ENCODE results near the gene LRRC32. TPM values are rescaled to one million over a fixed set of nuclear protein-coding genes. Genes with fewer than 3 reads are reported as not detected.

The LRRC32 gene
- total RNA-seq, 1 donor from 2014 or later = 192 TPM

DNA sequence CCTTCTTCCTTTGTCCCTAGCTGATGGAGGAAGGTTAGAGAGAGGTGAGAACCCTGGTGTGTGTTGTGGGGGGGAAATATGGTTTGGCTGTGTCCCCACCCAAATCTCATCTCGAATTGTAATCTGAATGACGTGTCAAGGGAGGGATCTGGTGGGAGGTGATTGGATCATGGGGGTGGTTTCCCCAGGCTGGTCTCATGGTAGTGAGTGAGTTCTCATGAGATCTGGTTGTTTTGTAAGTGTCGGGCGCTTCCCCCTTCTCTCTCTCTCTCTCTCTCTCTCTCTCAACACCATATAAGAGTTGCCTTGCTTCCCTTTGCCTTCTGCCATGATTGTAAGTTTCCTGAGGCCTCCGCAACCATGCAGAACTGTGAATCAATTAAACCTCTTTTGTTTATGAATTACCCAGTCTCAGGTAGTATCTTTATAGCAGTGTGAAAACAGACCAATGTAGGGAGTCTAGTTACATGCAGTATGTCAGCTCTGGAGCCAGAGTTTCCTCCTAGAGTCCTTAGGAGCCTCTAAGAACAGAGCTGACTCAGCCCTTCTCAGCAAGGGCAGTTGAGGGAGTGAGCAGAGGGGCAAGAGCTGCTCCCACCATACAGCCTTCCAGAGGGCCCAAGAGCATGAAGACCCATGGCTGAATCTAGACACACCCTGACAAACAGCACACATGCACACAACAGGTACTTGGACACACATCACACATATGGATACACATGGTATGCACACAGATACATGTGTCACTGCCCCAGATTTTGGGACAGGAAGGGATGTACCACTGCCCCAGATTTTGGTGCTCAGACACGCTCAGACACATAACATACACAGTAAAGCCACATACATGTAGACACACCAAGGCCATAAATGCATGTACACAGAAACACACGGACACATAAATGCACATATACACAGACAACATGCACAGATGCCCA is 12.9 kb upstream of the LRRC32 start:
- no peak for ATAC-seq
- intact Hi-C loops (cut with DNase I) = no loop called here

DNA sequence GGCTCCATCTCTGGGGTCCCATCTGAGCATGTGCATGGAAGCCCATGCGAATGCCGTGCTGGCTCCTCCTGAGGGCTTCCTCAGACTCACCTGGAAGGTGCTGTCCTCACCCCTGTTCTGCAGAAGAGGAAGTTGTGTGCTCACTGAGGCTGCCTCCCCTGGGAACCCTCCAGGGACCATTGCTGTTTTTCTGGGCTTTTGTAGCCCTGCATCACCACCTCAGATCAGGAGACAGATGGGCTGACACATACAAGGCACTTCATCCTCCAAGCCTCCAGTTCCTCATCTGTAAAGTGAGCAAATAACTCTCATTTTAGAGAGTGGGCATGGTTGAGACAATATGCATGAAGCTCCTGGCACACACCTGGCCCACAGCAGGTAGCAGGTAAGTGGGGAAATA is 12.1 kb upstream of the LRRC32 start:
- no peak for DNase-seq (ENCODE audit: low spot score)
- no peak for ATAC-seq
- intact Hi-C loops (cut with DNase I) = no loop called here

More for the DNA sequence above, 12.9 kb upstream of the LRRC32 start:
- DNase-seq (ENCODE audit: low spot score) = no peak

DNA sequence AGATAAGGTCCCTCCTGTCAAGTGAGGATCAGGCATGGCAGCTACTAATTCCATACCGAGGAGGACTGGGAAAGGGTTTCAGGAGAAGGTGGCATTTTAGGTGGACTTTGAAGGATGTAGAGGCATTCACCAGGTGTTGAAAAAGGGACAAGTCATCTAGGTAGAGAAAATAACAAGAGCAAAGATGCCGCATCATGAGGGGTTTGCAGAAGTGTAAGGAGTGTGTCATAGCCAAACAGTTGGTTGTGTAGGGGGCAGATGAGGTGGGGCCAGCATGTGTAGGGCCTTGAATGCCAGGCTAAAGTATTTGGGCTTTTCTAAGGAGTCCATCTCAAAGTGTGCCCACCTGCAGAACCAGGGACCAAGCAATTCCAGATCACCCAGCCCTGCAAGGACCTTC is 11.6 kb upstream of the LRRC32 start:
- intact Hi-C loops (cut with DNase I) = no loop called here
- ATAC-seq (no peak), DNase-seq (ENCODE audit: low spot score) (no peak)

DNA sequence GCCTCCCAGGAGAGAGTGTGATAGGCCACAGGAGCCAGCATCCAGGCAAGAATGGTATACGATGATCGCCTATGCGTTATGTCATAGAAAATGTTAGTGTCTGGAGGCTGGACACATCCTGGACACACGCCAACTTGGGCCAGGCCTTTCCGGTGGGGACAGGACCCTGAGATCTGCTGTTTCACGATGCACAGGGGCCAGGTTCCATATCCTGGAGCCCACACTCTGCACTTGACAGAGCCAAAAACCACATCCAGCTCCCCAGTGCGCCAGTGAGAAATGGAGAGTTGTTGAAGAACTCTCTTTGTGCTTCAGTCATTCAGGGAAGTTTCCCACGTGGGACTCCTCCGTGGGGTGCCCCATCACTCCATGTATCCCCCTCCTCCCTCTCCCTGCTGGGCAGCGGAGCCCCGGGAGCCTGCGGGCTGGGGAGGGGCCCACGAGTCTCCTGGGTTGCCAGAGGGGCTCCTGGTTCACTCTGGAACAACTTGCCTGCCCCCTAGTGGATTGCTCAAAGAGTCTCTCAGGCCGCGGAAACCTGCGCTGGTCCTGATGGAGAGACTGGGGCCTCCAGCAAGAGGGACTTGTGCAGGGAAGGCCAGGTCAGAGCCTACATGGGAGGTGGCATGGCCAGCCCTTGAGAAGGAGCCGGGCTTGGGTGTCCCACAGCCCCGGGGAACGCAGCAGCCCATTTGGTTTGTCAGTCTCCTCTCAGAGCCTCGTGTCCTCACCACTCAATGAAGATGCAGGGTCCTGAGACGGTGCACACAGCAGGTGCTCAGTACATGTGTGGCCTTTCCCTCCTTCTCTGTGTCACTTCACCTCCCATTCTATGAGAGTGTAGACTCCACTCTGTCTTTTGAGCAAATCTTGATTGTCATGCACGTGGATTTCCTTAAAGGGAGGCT is 10.2 kb upstream of the LRRC32 start:
- DNase-seq (ENCODE audit: low spot score) = peak; percentile 84
- intact Hi-C loops (cut with DNase I) = no loop called here
- ATAC-seq = peak; percentile 85

DNA sequence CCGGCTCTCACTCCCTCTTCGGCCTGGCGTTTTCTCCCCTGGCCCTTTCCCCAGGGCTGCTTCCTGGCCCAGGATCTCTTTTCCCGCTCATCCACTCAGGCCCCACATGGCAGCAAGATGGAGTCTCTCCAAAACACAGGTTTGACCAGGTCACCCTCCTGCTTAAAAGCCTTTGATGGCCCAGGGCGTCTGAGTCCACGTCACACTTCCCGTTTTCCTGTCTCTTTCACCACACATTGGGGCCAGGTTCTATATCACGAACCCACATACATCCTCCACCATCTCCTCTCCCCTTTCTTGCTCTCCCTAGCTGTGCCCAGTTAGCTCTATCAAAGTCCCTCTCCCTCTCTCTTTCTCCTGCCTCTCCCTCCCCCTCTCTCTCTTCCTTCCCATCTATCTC is 7.8 kb upstream of the LRRC32 start:
- no peak for ATAC-seq
- no peak for DNase-seq (ENCODE audit: low spot score)
- intact Hi-C loops (cut with DNase I) = loop anchor here (10.0 kb wide), 1 partner anchor 124 kb away; no protein-coding TSS in a partner anchor

DNA sequence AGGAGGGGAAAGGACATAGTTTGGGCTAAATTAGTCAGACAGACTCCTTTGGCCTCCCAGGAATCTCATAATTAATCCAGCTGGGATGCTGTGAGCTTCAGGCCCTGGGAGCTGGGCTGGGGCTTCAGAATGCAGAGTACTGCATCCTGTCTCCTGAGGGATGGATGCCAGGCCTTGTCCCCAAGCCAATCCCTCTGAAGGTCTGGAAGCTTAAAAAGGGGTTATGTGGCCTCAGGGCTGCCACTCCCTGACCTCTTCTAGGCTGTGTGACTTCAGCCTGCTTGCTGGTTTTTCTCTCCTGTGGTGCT is 6.9 kb upstream of the LRRC32 start:
- no peak for DNase-seq (ENCODE audit: low spot score)
- no peak for ATAC-seq
- intact Hi-C loops (cut with DNase I) = loop anchor here (10.0 kb wide), 1 partner anchor 123 kb away; no protein-coding TSS in a partner anchor

DNA sequence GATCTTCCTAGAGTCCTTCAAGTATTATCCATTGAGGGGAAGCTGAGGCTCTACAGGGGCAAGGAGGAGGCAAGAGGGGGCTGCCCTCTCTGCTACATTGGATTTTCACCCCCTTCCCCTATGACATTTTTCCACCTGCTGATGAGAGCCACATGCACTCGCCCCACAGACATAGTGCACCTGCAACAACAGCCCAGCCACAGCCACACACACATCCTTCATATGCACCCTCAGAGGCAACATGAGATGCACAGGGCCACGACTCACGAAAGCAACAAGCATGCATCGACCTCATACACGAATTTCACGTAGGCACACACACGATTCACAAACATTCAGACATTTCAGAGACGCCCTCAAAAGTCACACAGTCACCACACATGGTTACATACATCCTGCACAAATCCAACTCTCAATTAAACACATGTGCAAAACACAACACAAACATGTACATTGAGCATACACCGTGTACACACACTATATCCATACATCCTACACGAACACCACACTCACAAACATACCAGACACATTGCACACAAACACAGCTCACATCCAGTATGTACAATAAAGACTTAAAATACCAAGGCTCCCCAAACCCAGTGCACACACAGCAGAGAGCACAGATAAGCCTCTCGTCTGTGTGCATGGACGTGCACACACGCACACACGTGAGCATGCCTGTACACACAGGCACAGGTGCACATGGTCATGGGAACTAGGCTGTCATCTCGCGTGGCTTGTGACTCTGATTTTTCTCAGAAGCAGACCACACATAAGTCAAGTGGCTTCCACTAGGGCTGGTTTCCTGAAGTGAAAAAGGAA is 6.3 kb upstream of the LRRC32 start:
- ATAC-seq (no peak), DNase-seq (ENCODE audit: low spot score) (no peak)
- intact Hi-C loops (cut with DNase I) = loop anchor here (10.0 kb wide), 1 partner anchor 122 kb away; no protein-coding TSS in a partner anchor

DNA sequence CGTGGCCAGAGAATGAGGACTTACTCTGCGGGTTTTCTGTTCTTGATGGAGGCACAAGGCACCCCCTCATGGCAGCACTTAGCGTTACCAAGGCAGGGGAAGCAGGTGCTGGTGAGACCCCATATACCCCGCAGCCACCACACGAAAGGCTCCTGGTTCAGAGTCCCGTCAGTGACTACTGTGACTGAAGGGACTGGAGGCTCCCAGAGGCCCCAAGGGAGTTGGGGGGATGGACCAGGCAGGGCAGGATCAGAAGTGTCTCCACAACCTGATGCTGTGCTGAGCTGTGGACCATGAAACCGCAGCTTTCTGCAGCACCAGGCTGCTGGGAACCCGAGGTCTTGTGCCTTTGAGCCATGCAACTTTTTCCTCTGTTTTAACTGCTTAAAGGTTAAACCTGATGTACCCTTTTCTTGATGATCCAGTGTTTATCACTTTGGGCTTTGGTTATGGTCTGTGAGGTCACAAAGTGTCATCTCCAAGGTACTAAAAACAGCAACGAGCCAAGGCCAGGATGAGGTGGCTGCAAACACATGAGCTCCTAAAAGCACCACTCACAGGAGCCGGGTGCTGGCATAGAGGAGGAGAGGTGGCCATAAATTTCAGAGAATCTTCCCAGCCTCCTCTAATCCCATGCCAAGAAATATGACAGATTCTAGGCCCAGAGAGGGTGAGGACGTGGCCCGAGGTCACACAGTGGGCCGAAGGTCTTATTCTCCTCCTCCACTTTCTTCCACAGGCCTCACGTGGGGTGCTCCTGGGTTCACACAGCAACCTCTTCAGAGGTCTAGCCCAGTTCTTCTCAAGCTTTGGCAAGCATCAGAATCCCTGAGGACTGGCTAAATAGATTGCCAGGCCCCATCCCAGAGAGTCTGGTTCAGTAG is 4.2 kb upstream of the LRRC32 start:
- peak; percentile 35 for ATAC-seq
- DNase-seq (ENCODE audit: low spot score) = no peak
- intact Hi-C loops (cut with DNase I) = loop anchor here (10.0 kb wide), 1 partner anchor 120 kb away; no protein-coding TSS in a partner anchor

DNA sequence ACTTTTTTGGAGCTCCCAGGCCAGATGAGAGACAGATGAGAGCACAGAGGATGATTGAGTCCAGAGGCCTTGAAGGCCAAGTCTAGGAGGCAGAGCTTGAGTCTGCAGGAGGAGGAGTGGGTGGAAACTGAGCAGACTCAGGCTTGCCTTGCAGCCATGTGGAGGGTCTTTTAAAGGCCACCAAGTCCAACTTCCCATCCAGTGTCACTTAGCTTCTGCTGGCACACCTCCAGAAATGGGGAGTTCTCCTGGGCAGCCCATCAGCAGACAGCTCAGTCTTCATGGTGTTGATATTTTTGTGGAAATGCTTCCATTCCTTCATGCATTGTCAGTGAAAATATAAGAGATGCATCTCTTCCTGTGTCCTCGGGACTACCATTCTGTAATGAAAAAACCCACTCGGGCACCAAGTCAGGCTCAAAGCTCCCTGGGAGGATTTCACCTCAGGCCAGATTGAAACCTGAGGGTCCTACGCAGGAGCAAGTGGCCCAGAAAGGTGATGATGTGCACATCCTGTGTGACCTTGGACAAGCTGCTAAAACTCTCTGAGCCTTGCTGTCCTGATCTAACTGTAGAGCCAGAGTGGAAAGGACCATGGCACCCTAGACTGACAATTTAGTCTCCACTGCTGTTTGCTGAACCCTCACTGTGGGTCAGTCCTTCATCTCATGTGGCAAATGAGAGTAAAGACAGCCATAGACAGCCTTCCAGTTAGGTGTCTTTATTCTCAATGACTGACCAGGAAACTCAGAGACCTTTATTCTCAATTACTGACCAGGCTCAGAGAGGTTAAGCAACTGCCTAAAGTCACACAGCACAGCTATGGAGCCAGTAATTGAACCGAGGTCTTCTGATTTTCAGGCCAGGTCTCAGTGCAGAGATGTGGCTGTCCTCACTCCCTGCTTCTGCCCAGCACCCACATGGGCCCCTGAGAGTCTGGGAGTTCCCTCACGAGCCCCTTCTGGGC is 2.9 kb upstream of the LRRC32 start:
- no peak for DNase-seq (ENCODE audit: low spot score)
- intact Hi-C loops (cut with DNase I) = loop anchor here (10.0 kb wide), 1 partner anchor 119 kb away; no protein-coding TSS in a partner anchor

DNA sequence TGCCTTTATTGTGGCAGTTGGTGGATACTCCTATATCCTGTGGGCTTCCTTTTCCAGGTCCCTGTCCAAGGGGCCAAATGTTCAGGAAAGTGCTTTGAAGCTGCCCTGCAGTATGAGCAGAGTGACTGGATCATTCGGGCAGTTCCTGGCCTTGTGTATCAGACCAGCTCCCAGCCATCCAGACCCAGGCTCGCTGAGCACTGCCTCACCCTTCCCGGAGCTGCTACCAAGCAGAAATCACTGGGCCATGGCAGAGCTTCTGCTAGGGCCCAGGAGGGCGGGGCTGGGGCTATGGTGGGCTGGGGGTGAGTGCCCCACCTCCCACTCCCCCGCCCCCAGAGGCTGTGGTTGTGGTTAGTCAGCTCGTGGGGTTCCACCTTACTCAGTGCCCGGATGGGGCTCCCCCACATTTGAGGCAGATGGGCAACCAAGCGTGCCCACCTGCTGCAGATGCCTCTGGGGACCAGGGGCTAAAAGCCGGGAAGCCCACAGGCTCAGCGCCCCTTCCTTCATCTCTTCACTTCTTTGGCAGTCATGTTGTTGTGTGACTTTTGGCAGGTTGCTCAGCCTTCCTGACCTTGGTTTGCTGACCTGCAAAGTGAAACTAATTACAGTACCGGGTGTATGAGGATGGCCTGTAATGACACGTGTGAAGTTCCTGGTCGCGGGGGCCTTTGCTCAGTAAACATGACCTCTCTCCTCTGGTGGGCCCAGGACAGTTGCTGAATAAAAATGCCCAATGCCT is 2.1 kb upstream of the LRRC32 start:
- ATAC-seq (peak; percentile 10), DNase-seq (ENCODE audit: low spot score) (peak; percentile 60)
- intact Hi-C loops (cut with DNase I) = loop anchor here (10.0 kb wide), 1 partner anchor 118 kb away; no protein-coding TSS in a partner anchor

More for the DNA sequence above, 2.9 kb upstream of the LRRC32 start:
- no peak for ATAC-seq

DNA sequence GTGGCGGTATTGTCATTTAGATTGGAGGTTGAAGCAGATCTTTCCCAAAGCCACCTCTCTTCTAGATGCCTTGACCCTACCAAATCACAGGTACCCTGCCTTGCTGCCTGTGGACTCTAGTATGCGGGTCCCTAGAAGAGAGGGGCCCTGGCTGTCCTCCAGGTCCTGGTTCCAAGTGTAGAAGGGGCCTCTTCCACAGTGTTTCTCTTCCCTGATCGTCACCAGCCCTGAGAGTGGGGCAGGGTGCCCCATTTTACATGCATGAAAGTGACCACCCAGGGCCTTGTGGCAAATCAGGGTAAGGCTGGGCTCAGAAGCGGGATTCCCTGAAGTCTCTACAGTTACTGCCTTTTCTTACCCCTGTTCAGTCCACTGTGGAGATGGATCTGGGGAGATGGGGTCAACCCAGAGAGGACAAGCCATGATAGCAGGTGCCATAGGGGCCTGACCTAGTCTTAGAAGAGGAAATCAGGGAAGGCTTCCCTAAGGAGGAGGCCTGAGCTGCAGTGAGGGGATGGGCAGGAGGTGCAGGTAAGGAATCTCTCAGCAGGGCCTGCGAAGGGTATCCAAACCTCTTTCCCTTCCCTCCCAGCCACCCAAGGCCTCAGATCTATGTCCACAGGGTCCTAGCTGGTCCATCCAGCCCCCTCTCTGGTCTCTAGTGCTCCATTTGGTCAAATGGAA is 1.2 kb upstream of the LRRC32 start:
- DNase-seq (ENCODE audit: low spot score) (no peak), ATAC-seq (no peak)
- intact Hi-C loops (cut with DNase I) = loop anchor here (10.0 kb wide), 1 partner anchor 117 kb away; no protein-coding TSS in a partner anchor

DNA sequence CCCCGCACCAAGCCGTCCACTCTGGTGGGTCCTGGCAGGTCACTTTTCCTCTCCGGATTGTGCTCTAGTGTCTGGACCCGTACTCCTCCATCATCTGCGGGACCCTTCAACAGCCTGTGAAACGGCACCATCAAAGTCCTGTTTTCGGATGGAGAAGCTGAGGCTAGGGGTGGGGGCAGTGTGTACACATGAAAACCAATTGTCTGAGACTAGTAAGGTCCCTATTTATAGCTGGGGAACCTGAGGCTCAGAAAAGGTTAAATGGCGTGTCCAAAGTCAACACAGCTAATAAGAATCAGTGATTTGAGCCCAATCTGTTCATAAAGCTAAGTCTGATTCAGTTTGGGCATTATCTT is 668 bp upstream of the LRRC32 start:
- DNase-seq (ENCODE audit: low spot score) (no peak), ATAC-seq (no peak)
- intact Hi-C loops (cut with DNase I) = loop anchor here (10.0 kb wide), 1 partner anchor 116 kb away; no protein-coding TSS in a partner anchor

DNA sequence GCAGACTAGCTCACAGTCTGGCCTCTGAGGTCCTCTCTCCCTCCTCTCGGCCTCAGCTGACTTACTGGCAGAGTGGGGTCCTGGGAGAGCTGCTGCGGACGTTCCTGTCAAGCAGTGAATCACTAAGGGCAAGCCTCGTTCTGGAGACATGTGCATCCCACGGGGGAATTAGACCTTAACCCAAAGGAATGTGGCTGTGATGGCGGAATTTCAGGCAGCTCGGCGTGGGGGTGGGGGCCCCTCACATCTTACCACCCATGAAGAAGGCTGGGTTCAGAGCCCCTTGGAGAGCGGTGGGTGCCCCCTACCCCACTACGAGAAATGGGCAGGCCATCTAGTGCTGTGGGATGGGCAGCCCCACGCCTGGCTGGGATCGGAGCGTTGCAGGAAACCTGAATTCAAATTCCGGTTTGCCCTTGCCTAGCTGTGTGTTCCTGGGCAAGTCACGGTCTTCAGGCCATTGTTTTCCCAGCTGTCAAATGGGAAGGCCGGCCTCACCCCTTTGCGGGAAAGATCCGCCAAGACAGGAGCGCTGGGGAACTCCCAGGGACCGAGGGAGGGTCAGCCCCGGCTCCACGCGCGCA is 554 bp downstream of the LRRC32 start:
- DNase-seq (ENCODE audit: low spot score) (peak; percentile 66), ATAC-seq (peak; percentile 44)
- intact Hi-C loops (cut with DNase I) = loop anchor here (10.0 kb wide), 2 partner anchors 95 to 115 kb away; no protein-coding TSS in a partner anchor

DNA sequence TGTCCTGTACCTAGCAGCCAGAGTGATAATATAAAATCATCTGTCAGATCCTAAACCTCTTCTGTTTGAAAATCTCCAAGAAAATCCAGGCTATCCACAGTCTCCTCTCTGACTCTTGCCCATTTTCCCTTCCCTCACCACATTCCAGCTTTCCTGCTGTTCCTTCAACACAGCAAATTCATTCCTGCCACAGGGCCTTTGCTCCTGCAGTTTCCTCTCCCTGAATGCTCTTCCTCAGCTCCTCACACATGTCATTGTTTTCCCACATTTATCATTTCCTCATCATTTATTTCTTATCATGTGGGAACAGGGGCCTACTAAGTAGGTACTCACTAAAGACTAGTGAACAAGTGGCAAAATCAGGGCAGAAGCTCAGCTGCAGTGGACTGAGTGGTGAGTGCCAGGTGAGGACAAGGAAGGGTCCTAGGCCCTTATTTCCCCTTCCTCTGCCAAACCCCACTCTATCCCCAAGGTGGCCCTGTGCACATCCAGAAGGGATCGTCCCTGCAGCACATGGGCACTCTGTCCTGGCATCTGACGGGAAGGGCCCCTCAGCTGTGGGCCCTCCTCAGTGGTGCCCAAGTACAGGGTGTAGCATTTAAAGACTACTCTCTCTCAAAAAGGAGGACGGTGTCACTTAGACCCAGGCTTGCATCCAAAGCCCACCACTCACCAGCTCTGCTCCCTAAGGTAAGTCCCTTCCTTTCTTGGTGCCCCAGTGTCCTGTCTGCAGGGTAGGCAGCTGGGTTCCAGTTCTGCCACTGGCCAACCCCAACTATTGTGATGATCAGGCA is 2.0 kb downstream of the LRRC32 start:
- intact Hi-C loops (cut with DNase I) = loop anchor here (10.0 kb wide), 1 partner anchor 94 kb away; no protein-coding TSS in a partner anchor
- DNase-seq (ENCODE audit: low spot score) (peak; percentile 44), ATAC-seq (no peak)

Data from sciatic nerve (tissue), 2 donors.